ENCODE results near the gene HOXA5.

The HOXA5 gene

DNA sequence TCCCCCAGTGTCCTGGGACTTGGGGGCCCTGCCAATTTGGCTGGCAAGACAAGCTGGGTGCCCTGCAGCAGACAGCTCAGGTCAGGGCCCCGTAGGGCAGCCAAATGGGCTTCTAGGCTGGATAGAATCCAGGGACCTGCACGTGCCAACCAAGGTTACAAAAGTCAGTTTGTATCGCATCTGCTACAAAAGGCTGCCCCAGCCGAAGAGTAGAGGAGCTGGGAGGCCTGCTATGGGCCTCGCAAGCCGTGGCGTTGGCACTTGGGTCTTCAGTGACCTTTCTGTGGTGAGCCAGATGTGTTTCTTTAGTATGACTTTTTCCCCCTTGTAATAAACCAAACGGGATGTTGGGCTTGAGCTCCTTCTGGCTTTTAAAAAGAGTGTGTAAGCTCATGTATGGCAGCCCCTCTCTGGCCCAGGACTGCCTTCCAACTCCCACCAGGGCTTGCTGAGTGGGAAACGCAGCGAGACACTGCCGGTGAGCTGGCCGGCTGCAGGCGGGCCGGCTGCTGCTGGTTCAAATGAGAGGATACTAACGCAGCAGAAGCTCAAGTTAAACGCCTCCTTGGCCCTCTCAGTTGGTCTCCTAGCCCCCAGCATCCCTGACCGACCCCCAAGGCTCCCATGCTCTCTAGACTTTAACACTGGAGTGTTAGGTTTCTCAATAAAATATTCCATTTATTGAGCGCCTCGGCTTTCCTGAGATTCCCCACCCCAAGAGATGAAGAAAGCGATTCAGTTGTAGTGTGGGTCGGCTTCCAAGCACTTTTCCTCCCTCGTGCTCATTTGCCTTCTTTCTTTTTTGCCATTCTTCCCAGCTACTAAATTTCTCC, 33.7 kb upstream of the HOXA5 start:
- TF ChIP-seq, protein P1, sequence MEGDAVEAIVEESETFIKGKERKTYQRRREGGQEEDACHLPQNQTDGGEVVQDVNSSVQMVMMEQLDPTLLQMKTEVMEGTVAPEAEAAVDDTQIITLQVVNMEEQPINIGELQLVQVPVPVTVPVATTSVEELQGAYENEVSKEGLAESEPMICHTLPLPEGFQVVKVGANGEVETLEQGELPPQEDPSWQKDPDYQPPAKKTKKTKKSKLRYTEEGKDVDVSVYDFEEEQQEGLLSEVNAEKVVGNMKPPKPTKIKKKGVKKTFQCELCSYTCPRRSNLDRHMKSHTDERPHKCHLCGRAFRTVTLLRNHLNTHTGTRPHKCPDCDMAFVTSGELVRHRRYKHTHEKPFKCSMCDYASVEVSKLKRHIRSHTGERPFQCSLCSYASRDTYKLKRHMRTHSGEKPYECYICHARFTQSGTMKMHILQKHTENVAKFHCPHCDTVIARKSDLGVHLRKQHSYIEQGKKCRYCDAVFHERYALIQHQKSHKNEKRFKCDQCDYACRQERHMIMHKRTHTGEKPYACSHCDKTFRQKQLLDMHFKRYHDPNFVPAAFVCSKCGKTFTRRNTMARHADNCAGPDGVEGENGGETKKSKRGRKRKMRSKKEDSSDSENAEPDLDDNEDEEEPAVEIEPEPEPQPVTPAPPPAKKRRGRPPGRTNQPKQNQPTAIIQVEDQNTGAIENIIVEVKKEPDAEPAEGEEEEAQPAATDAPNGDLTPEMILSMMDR (IDR thresholded peaks at IDR 0.05; ENCODE audit: extremely low read depth, insufficient read depth, missing control alignments), result no peak
- no peak for DNase-seq (ENCODE audit: low spot score)
- in situ Hi-C loops (cut with MboI; ENCODE audit: low pct_unique_long_range_greater_than_20kb, low sequenced_read_pairs, unreplicated experiment), result no loop called here

DNA sequence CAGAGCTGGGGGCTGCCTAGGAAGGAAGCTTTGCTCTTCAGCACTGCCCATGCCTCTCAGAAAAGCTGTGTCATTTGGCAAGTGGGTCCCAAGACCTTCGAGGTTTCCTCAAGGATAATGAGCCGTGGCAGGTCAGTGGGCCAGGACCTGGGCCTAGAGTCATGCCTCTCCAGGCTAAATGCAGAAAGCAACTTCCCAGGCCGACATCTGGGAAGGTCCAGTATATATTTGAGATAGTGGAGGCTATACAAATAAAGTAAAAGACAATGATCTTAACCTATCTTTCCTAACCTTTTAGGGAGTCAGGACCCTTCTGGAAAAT, 33.0 kb upstream of the HOXA5 start:
- TF ChIP-seq, protein P1 (IDR thresholded peaks at IDR 0.05; ENCODE audit: extremely low read depth, insufficient read depth, missing control alignments), result no peak
- DNase-seq (ENCODE audit: low spot score), result no peak
- in situ Hi-C loops (cut with MboI; ENCODE audit: low pct_unique_long_range_greater_than_20kb, low sequenced_read_pairs, unreplicated experiment), result no loop called here

DNA sequence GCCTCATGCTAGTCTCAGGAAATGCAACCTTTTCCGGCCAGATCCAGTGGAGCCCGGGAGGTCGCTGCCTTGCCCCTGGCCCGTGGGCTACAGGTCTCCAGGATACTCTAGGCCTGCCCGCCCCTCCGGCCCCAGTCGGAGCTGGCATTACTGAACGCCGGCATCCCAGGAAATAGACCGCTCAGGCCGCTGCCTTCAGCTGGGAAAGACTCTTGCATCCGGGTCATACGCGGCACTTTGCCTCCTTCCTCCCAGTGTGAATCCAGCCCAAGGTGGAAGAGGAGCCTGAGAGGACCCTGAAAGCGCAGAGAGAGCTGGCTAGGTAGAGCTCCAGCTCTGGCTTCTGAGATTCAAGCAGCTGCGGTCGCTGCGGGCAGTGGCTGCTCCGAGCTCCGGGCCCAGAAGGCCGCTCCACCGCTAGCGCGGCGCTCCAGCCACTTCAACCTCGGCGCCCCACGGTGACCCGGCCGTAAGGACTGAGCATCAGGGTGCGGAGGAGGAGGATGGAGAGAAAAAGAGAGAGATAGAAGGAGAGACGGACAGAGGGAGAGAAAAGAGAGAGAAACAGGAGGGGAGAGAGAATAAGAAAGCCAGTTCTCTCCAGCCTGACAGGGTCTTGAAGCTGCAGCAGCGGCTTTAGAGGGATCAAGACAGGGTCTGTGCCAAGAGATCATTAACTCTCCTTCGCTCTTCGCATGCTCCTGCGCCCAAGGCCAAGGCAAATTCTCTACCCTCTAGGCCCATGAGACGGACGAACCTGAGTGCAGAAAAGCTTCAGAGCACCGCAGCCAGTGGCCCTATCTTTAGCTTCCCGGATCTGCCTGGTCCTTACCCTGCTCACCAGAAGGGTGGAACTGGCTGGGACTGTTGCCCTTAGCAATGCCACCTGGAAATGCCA, 32.4 kb upstream of the HOXA5 start:
- no peak for DNase-seq (ENCODE audit: low spot score)
- in situ Hi-C loops (cut with MboI; ENCODE audit: low pct_unique_long_range_greater_than_20kb, low sequenced_read_pairs, unreplicated experiment), result no loop called here
- TF ChIP-seq, protein P1 (IDR thresholded peaks at IDR 0.05; ENCODE audit: extremely low read depth, insufficient read depth, missing control alignments), result no peak

DNA sequence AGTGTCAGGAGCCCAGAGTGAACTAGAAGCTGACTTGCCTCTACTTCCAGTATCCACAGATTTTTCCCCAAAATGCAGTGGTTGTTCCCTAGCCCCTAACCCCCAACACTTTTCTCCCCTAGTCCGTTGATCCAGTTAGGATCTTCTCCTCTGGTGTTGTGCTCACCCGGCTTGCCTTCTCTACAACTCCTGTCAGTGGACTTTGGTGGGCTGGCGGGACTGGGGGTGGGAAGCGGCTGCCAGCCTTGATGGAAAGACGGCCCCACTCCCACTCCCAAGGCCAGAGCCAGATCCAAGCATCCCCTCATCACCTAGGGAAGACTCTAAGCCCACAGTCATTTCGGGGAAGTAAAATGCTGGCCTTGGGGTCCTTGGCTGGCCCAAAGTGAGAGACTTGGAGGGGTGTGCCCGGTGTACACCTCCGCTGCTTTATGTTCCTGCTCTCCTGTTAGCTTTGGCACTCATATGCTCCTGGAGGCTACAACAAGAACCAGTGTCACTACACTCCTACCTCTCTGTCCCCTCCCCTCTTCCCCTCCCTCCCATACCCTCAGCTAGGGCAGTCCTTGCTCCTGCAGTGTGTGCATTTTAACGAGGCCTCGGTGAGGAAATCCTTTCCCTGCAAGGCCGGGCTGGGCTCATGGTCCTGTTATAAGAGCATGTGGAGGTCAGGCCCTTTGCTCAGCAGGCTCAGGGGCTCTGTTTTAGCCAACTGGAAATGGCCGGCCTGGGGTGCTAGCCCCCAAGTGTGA, 31.6 kb upstream of the HOXA5 start:
- TF ChIP-seq, protein P1 (IDR thresholded peaks at IDR 0.05; ENCODE audit: extremely low read depth, insufficient read depth, missing control alignments), result no peak
- no peak for DNase-seq (ENCODE audit: low spot score)
- in situ Hi-C loops (cut with MboI; ENCODE audit: low pct_unique_long_range_greater_than_20kb, low sequenced_read_pairs, unreplicated experiment), result loop anchor here (25.0 kb wide), 1 partner anchor 813 kb away; no protein-coding TSS in a partner anchor

DNA sequence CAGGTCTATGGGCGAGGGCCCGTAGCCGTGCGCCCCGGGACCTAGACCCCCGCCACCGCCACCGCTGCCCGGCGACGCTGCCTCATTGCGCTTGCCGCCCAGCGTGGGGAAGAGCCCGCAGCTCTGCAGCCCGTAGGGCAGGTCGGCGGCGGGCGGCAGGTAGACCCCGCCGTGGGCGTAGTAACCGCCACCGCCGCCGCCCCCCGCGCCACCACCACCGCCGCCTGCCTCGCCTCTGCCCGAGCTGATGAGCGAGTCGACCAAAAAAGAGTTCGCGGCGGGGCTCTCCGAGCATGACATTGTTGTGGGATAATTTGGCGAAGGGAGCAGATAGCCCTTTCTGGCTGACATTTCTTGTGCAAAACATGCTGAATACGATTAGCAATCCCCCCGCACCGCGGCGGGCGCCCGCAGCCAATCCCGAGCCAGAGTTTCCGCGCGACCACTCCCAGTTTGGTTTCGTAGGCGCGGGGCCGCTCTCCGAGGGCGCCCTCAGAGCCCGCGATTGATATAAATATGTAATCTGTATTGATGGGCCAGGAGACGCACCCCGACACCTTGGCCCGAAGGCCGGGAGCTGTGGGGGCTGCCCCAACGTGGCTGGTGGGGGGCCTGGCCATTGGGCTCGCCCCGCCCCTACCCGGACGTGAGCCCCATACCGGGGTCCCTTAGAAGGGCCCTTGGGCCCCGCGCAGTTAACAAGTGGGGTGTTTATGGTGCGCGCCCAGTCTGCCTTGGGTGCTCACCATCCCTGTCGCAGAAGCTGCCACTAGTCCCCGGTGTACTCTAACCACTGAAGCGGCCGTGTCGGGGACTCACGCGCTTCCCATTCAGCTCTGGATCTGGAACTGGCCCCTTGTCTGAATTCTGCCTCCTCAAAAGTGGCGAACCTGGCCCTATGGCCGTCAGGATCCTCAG, 30.7 kb upstream of the HOXA5 start, which contains the start of gene HOXA10:
Gene HOXA10, minus strand, starts transcription at position 365 of the 918 bp plus-strand sequence. Its CDS starts 14 bp downstream, at position 351.
- TF ChIP-seq, protein P1 (IDR thresholded peaks at IDR 0.05; ENCODE audit: extremely low read depth, insufficient read depth, missing control alignments), result no peak
- no peak for DNase-seq (ENCODE audit: low spot score)
- in situ Hi-C loops (cut with MboI; ENCODE audit: low pct_unique_long_range_greater_than_20kb, low sequenced_read_pairs, unreplicated experiment), result loop anchor here (25.0 kb wide), 1 partner anchor 812 kb away; no protein-coding TSS in a partner anchor
